Astrocyte of the spinal cord (primary cell): ENCODE measurements around the gene EGFLAM.

Experiments used
- DNase-seq: peaks from one replicate; pipeline ENCODE4 v3.0.0; 2011; ENCODE audit warnings: low read depth, low spot score
- H3K4me3 ChIP-seq: 2 replicates; pipeline ENCODE4 v1.5.1; 2011; ENCODE audit warnings: low read depth, mild to moderate bottlenecking, low read length, moderate library complexity
- CTCF ChIP-seq: IDR thresholded peaks from 2 replicates; pipeline ENCODE4 v1.5.1; 2012; ENCODE audit warnings: low read depth, mild to moderate bottlenecking, low read length, inconsistent platforms
- in situ Hi-C: cut with HindIII; loops from 2 replicates; pipeline ENCODE4 v1.10.0; 2017; ENCODE audit warnings: low sequenced_read_pairs

Gene EGFLAM

GRCh38 chr5:38258319-38259061 lies at the start of gene EGFLAM:
Gene EGFLAM, plus strand, starts transcription at chr5:38258559. Its CDS starts 196 bp downstream, at chr5:38258755.
- TF ChIP-seq CTCF = peak; percentile 23
- peak within 1 kb of the TSS; percentile 33 for H3K4me3 ChIP-seq
- DNase-seq = peak; percentile 9
- in situ Hi-C loops = no loop called here

- in situ Hi-C loops = no loop called here
Observed at GRCh38 chr5:38208782-38209378, 49.5 kb upstream of the EGFLAM start.

GRCh38 chr5:38210676-38211353 lies 47.5 kb upstream of the EGFLAM start:
- in situ Hi-C loops = no loop called here
- no peak for TF ChIP-seq CTCF
- H3K4me3 ChIP-seq = no peak overlapping the region
- DNase-seq = no peak

More at GRCh38 chr5:38208782-38209378, 49.5 kb upstream of the EGFLAM start:
- DNase-seq = peak; percentile 43
- H3K4me3 ChIP-seq = no peak overlapping the region
- TF ChIP-seq CTCF = peak; percentile 45

GRCh38 chr5:38211354-38211710 lies 47.0 kb upstream of the EGFLAM start:
- DNase-seq = no peak
- no peak overlapping the region for H3K4me3 ChIP-seq
- TF ChIP-seq CTCF = no peak
- in situ Hi-C loops = no loop called here

GRCh38 chr5:38212307-38212706 lies 46.1 kb upstream of the EGFLAM start:
- no peak for TF ChIP-seq CTCF
- H3K4me3 ChIP-seq = no peak overlapping the region
- in situ Hi-C loops = no loop called here
- no peak for DNase-seq

- no peak for DNase-seq
- in situ Hi-C loops = no loop called here
- H3K4me3 ChIP-seq = no peak overlapping the region
- no peak for TF ChIP-seq CTCF
Observed at GRCh38 chr5:38226091-38226490, 32.3 kb upstream of the EGFLAM start.
